Measurements from ENCODE around the gene IFIT3. TPM values are rescaled to one million over a fixed set of nuclear protein-coding genes. Genes with fewer than 3 reads are reported as not detected.

IFIT3 gene
- total and polyA plus RNA-seq, 2 experiments from 2014 or later: 0.42 to 0.52 TPM

DNA sequence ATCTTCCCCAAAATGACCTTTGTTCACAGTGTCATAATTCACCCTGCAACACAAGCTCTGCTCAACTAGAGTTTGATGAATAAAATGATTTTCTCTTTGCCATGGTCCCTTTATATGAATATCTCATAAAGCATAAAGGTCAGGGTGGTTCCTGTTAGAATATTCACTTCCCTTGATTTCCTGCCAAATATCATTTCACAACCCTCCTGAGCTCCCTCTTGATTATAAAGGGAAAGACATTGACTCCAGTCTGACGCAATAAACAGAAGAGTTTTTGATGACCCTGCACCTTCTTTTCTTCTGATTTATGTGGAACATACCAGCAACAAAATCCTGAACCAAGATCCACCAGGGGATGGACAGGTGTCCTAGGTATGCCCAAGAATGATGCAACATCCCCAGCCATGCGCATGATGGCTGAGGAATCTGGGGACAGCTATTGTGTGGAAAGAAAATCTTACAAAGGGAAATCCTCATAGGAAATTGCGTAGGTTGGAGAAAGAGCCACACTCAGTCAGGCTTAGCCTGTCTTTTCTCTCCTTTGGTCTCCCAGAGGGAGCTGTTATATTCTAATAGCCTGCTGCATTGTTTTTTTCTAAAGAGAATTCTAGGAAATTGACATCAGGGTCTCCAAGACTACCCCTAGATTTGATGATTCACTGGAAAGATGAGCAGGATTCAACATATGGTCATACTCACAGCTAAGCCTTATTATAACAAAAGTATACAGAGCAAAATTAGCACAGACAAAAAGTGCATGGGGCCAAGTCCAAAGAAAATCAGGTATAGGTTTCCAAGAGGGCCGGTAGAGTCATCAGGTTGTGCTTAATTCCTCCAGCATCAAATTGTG, 18.8 kb downstream of the IFIT3 start:
- Mint-ChIP-seq H3K9me3 (no peaks in the 10 kb centered on the region), H3K36me3 (ENCODE audit: low read depth) (no peaks in the 10 kb centered on the region), H3K4me1 (peaks cover 71% of the 10 kb centered on the region), H3K27ac (peak overlapping the region; percentile 96), H3K4me3 (no peak overlapping the region), H3K27me3 (ENCODE audit: insufficient read depth, low read depth, poor library complexity) (no peaks in the 10 kb centered on the region)
- H3K9me2 ChIP-seq (ENCODE audit: insufficient read depth): no peaks in the 10 kb centered on the region; the same call in 1 of the 2 replicates
- H3K27me3 ChIP-seq (ENCODE audit: insufficient read depth): no peaks in the 10 kb centered on the region
- DNase-seq (ENCODE audit: low spot score) (peak; percentile 65), ATAC-seq (peak; percentile 68)
- peak overlapping the region; percentile 24; the same call in 1 of the 2 replicates for H3K4me2 ChIP-seq
- H3K27ac ChIP-seq (ENCODE audit: low read depth): peak overlapping the region; percentile 73; the same call in 1 of the 2 replicates
- no peak for TF ChIP-seq NANOG (IDR thresholded peaks at IDR 0.05; ENCODE audit: borderline replicate concordance)
- no peak for TF ChIP-seq ZNF331 (CRISPR knock-in tag; IDR thresholded peaks at IDR 0.05; ENCODE audit: low read depth)
- no peak for TF ChIP-seq ZNF462 (CRISPR knock-in tag; IDR thresholded peaks at IDR 0.05)
- no peak for TF ChIP-seq ZNF114 (CRISPR knock-in tag; IDR thresholded peaks at IDR 0.05)
- H3K36me3 ChIP-seq (ENCODE audit: insufficient read depth): no peaks in the 10 kb centered on the region
- no peaks in the 10 kb centered on the region for H3F3A ChIP-seq (replicated peaks; ENCODE audit: low read depth)
- no peaks in the 10 kb centered on the region for H3K79me2 ChIP-seq (replicated peaks; ENCODE audit: insufficient read depth)
- no peak overlapping the region for H2AFZ ChIP-seq
- H4K20me1 ChIP-seq (replicated peaks; ENCODE audit: insufficient read depth): no peaks in the 10 kb centered on the region
- H3K4me1 ChIP-seq (ENCODE audit: insufficient read depth): peaks cover 57% of the 10 kb centered on the region
- no peak overlapping the region for H3K4me3 ChIP-seq

All from GM23338 (cell line).